ENCODE measurements around the gene SLC25A1. TPM values are rescaled to one million over a fixed set of nuclear protein-coding genes. Genes with fewer than 3 reads are reported as not detected.

SLC25A1 gene
- total RNA-seq, 1 donor from 2014 or later, result 31.7 TPM

- Mint-ChIP-seq H3K27me3 (ENCODE audit: insufficient read depth) (no peaks in the 10 kb centered on the region), H3K4me1 (ENCODE audit: low read depth) (no peaks in the 10 kb centered on the region), H3K4me3 (no peak overlapping the region)
These were observed 46.9 kb downstream of the SLC25A1 start for GRCh38 chr22:19131685-19132015.

GRCh38 chr22:19130959-19131684 is 47.4 kb downstream of the SLC25A1 start, which contains the start of gene TSSK2:
TSSK2 (plus strand) TSS chr22:19131308; CDS start chr22:19131400, 92 bp downstream.
- H3K4me3 Mint-ChIP-seq, result no peak within 1 kb of the TSS
- H3K27me3 Mint-ChIP-seq (ENCODE audit: insufficient read depth), result no peaks in the 10 kb centered on the region
- no peaks in the 10 kb centered on the region for H3K4me1 Mint-ChIP-seq (ENCODE audit: low read depth)
- DNase-seq (ENCODE audit: low spot score), result no peak
- H3K27ac Mint-ChIP-seq, result no peak within 1 kb of the TSS
- intact Hi-C loops (cut with micrococcal nuclease), result no loop called here
- H3K9me3 Mint-ChIP-seq, result no peaks in the 10 kb centered on the region
- H3K36me3 Mint-ChIP-seq (ENCODE audit: low read depth), result peaks cover 8% of the 10 kb centered on the region

More at GRCh38 chr22:19131685-19132015, 46.9 kb downstream of the SLC25A1 start:
- H3K9me3 Mint-ChIP-seq, result no peaks in the 10 kb centered on the region
- peaks cover 12% of the 10 kb centered on the region for H3K36me3 Mint-ChIP-seq (ENCODE audit: low read depth)
- DNase-seq (ENCODE audit: low spot score), result no peak
- intact Hi-C loops (cut with micrococcal nuclease), result no loop called here
- no peak overlapping the region for H3K27ac Mint-ChIP-seq

GRCh38 chr22:19129871-19130270 is 48.7 kb downstream of the SLC25A1 start:
- intact Hi-C loops (cut with micrococcal nuclease), result no loop called here
- no peaks in the 10 kb centered on the region for H3K9me3 Mint-ChIP-seq
- no peak overlapping the region for H3K4me3 Mint-ChIP-seq
- no peak for DNase-seq (ENCODE audit: low spot score)
- H3K27me3 Mint-ChIP-seq (ENCODE audit: insufficient read depth), result no peaks in the 10 kb centered on the region
- peaks cover under 1% of the 10 kb centered on the region for H3K36me3 Mint-ChIP-seq (ENCODE audit: low read depth)
- H3K27ac Mint-ChIP-seq, result no peak overlapping the region
- no peaks in the 10 kb centered on the region for H3K4me1 Mint-ChIP-seq (ENCODE audit: low read depth)

- DNase-seq (ENCODE audit: low spot score), result no peak
- H3K9me3 Mint-ChIP-seq, result no peaks in the 10 kb centered on the region
- no peak overlapping the region for H3K27ac Mint-ChIP-seq
- H3K36me3 Mint-ChIP-seq (ENCODE audit: low read depth), result no peaks in the 10 kb centered on the region
- H3K4me1 Mint-ChIP-seq (ENCODE audit: low read depth), result no peaks in the 10 kb centered on the region
- H3K4me3 Mint-ChIP-seq, result no peak overlapping the region
- intact Hi-C loops (cut with micrococcal nuclease), result no loop called here
- H3K27me3 Mint-ChIP-seq (ENCODE audit: insufficient read depth), result no peaks in the 10 kb centered on the region
These were observed 49.4 kb downstream of the SLC25A1 start for GRCh38 chr22:19128946-19129727.

DNA sequence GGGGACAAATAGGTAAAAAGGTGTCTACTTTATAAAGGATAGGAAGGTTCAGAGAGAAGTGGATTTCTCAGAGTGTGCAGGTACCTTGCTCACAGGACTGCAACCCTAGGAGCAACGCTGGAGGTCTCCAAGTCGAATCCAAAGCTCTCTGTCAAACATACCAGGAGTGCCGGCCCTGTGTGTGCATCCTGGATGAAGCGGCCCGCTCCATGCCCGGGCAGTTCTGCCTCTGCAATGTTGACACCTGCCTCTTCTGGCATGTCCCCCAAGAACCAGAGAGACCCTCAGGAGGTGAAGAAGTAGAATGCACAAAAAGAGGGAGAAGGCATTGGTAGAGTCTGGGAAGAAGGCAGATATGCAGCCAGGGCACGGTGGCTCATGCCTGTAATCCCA is 50.5 kb downstream of the SLC25A1 start:
- Mint-ChIP-seq H3K27me3 (ENCODE audit: insufficient read depth) (no peaks in the 10 kb centered on the region), H3K9me3 (no peaks in the 10 kb centered on the region), H3K36me3 (ENCODE audit: low read depth) (no peaks in the 10 kb centered on the region), H3K4me3 (no peak overlapping the region), H3K4me1 (ENCODE audit: low read depth) (peaks cover 1% of the 10 kb centered on the region), H3K27ac (no peak overlapping the region)
- intact Hi-C loops (cut with micrococcal nuclease), result no loop called here
- DNase-seq (ENCODE audit: low spot score), result no peak

DNA sequence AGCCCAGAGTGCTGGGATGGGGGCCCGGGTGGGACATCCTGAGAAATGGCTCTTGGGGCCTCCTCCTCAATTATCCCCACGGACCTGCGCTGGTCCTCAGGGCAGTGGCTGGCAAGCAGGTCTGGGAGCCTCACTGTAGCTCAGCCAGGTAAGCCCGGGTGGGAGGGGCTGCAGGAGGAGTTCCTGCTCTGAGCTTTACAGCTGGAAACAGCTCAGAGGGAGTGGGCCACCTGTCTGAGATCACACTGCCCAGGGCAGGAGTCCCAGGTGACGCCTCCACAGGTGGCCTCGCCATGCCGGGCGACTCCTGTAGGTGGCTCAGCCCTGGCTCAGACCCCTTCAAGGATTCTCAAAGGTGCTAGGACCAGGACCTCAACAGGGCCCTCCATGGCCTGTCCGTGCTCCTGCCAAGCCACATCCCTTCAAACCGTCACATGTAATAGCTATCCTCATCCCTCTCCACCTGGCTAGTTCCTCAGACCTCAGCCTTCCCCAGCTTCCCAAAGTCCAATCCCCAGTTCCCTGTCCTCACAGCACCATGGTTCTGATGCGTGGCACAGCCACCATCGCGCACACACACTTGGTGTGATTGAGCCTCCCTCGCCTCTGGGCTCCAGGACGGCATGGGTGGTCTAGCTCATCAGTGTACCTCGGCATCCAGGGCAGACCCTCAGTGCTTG is 51.1 kb downstream of the SLC25A1 start:
- no peak overlapping the region for H3K27ac Mint-ChIP-seq
- no peak overlapping the region for H3K4me3 Mint-ChIP-seq
- intact Hi-C loops (cut with micrococcal nuclease), result no loop called here
- no peaks in the 10 kb centered on the region for H3K9me3 Mint-ChIP-seq
- H3K36me3 Mint-ChIP-seq (ENCODE audit: low read depth), result no peaks in the 10 kb centered on the region
- no peak for DNase-seq (ENCODE audit: low spot score)
- H3K27me3 Mint-ChIP-seq (ENCODE audit: insufficient read depth), result peaks cover 1% of the 10 kb centered on the region
- H3K4me1 Mint-ChIP-seq (ENCODE audit: low read depth), result peaks cover 7% of the 10 kb centered on the region

DNA sequence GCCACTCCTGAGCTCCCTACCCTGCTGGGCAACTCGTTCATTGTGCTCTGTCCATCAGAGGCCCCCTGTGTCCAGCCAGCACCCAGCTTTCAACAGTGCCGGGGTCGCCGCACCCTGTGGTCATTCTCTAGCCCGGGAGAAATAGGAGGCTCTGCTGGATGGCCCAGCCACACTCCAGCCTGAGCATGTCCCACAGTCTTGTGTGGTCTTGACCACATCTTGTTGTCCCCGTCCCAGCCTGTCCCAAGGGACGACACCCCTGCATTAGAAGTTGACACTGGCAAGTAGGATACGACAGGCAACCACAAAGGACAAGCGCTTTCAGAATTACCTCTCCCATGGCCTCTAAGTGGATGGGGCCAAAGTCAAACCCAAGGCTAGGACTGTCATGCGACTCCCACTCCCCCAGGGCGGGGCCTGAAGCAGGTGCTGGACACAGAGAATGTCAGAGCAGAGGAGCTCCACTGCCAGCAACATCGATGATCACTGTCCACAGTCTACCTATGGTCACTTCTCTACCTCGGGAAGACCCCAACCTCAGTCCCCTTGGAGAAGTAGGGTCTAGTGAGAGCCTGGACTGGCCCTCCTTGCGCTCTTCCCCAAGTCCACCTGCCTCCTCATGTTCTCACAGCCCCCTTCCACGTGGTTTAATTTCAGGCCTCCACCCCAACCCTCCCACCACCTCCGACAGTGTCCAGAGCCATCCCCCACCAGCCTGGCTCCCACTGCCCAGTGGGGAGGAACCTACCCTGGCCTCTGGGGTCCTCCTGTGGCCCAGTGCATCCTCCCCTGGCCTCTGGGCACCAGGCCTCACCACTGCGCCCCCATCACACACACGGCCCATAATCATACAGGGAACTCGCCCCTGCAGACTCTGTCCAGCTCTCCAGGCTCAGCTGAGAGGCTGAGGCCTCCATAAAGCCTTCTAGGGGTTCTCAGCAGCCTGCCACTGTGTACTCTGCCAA is 51.9 kb downstream of the SLC25A1 start:
- Mint-ChIP-seq H3K27me3 (ENCODE audit: insufficient read depth) (peaks cover 1% of the 10 kb centered on the region), H3K27ac (no peak overlapping the region), H3K4me1 (ENCODE audit: low read depth) (peaks cover 7% of the 10 kb centered on the region), H3K36me3 (ENCODE audit: low read depth) (no peaks in the 10 kb centered on the region), H3K4me3 (no peak overlapping the region), H3K9me3 (no peaks in the 10 kb centered on the region)
- DNase-seq (ENCODE audit: low spot score), result no peak
- intact Hi-C loops (cut with micrococcal nuclease), result no loop called here

Other genes starting within 250 kb of the SLC25A1 start
- 1.0 and 1.2 TPM in 2 replicates for gene PRODH, start 242.4 kb downstream of the SLC25A1 start, total RNA-seq
- 23.2 and 24.1 TPM in 2 replicates for gene DGCR2, start 56.3 kb downstream of the SLC25A1 start, total RNA-seq
- not detected in 2 replicates for gene TSSK2, start 47.4 kb downstream of the SLC25A1 start, total RNA-seq
- 20.8 and 22.8 TPM in 2 replicates for gene ESS2, start 34.1 kb downstream of the SLC25A1 start, total RNA-seq
- 0.26 TPM in 1 of 2 replicates, not detected in the other for gene GSC2, start 28.4 kb downstream of the SLC25A1 start, total RNA-seq
- gene CLTCL1, start 113.0 kb upstream of the SLC25A1 start, total RNA-seq, result 0.64 and 0.73 TPM in 2 replicates